Colon (tissue), 2 donors: ENCODE data around the gene HIF3A.

Experiments
- FAIRE-seq: peaks from 2 replicates; lab custom pipeline; 2012; peaks lifted over from hg19 to GRCh38; lab: Jason Lieb, UNC
- donor health status: control.
- donor health status: control.

Gene HIF3A

GRCh38 chr19:46330319-46330918 is 33.6 kb downstream of the HIF3A start:
- FAIRE-seq: no peak

GRCh38 chr19:46337487-46337886 is 40.6 kb downstream of the HIF3A start:
- FAIRE-seq: no peak

GRCh38 chr19:46339446-46339845 is 42.6 kb downstream of the HIF3A start:
- FAIRE-seq: no peak

GRCh38 chr19:46340051-46340659 is 43.3 kb downstream of the HIF3A start:
- FAIRE-seq: no peak

- FAIRE-seq: no peak
These were observed 45.1 kb downstream of the HIF3A start for GRCh38 chr19:46341937-46342336.

GRCh38 chr19:46344363-46344762 is 47.5 kb downstream of the HIF3A start:
- FAIRE-seq: no peak

GRCh38 chr19:46345157-46345556 is 48.3 kb downstream of the HIF3A start:
- FAIRE-seq: no peak

GRCh38 chr19:46346821-46347571 is 50.2 kb downstream of the HIF3A start, which contains the start of gene PPP5C:
Gene PPP5C (plus strand): TSS chr19:46347087. CDS start chr19:46347097, 10 bp downstream.
- no peak for FAIRE-seq

- no peak for FAIRE-seq
These were observed 50.7 kb downstream of the HIF3A start for GRCh38 chr19:46347572-46347883.

GRCh38 chr19:46347985-46348384 is 51.1 kb downstream of the HIF3A start:
- FAIRE-seq: no peak

GRCh38 chr19:46349311-46349993 is 52.6 kb downstream of the HIF3A start:
- no peak for FAIRE-seq

- FAIRE-seq: no peak
These were observed 53.4 kb downstream of the HIF3A start for GRCh38 chr19:46350029-46350757.

- no peak for FAIRE-seq
These were observed 53.9 kb downstream of the HIF3A start for GRCh38 chr19:46350758-46351159.

- FAIRE-seq: no peak
These were observed 54.6 kb downstream of the HIF3A start for GRCh38 chr19:46351241-46352041.

GRCh38 chr19:46353730-46354528 is 57.1 kb downstream of the HIF3A start:
- FAIRE-seq: no peak

- no peak for FAIRE-seq
These were observed 58.6 kb downstream of the HIF3A start for GRCh38 chr19:46355234-46356148.

- no peak for FAIRE-seq
These were observed 59.6 kb downstream of the HIF3A start for GRCh38 chr19:46356149-46357055.

GRCh38 chr19:46357846-46358583 is 61.2 kb downstream of the HIF3A start:
- no peak for FAIRE-seq
